ENCODE measurements around the gene EPB41L3. TPM values are rescaled to one million over a fixed set of nuclear protein-coding genes. Genes with fewer than 3 reads are reported as not detected.

The EPB41L3 gene
- total and polyA plus RNA-seq, 10 of the 15 experiments (the other 5 are each of a cell fraction or from before 2014, with no cell fraction given) = 0.11 to 0.69 (median 0.23) TPM; not detected in 6

DNA sequence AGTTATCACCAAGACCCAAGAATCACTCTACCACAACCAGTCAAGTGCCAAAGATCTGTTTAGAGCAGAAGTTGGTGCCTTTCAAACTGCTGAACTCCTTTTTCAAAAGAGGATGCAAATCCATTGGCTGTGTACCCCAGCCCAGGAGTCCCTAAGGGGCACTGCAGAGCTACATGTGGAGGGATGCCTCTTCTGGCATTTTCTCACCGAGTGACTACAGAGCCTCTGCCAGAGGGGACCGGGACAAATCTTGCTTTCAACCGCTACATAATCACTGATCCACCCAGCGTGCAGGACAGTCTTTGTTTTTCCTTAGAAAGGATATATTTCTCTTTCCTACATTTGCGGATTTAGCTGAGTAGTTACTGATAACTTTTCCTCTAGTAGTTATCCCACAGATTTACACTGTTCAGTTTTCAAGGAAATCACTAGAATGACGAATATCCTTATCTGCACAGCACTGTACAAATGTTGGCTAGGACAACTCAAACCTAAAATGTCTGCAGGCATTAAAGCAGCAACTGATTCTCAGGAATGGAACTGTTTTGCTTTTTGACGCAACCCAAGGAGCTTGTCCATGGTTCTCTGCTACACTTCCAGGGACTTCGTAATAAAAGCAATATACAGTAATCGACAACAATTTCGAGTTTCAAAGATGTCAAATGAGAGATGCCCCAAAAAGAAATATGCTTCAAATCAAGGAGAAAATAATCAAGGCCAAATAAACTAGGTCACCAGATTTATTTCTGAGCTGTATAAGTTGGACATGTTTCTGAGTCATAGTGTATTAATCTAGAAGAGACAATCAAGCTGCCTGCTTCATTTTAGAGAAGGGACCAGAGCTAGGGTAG is 24.1 kb downstream of the EPB41L3 start:
- no peak overlapping the region for H3K27ac ChIP-seq (ENCODE audit: control insufficient read depth, insufficient read depth)
- POLR2A ChIA-PET = no interaction called here
- H3K4me3 ChIP-seq = no peak overlapping the region
- BruUV-seq (replicated peaks) = no TSS peak
- CTCF ChIA-PET = no interaction called here
- H3K9me3 ChIP-seq (replicated peaks; ENCODE audit: control insufficient read depth, insufficient read depth, low read length) = no peaks in the 10 kb centered on the region
- in situ Hi-C loops (cut with MboI) = no loop called here
- H4K20me1 ChIP-seq (ENCODE audit: control insufficient read depth, insufficient read depth) = no peaks in the 10 kb centered on the region
- no peaks in the 10 kb centered on the region for H3K36me3 ChIP-seq (ENCODE audit: control insufficient read depth in 2 of 2, insufficient read depth in 2 of 2, low read length in 1 of 2)
- no peak overlapping the region for H3K9ac ChIP-seq (ENCODE audit: control insufficient read depth, insufficient read depth, low read length)
- no peak for ATAC-seq
- no peak for FAIRE-seq
- intact Hi-C loops (cut with micrococcal nuclease; ENCODE audit: unreplicated experiment) = no loop called here
- no peak overlapping the region for H3K4me2 ChIP-seq (ENCODE audit: control insufficient read depth, insufficient read depth)
- H3K4me1 ChIP-seq (ENCODE audit: control insufficient read depth, insufficient read depth, low read length) = no peaks in the 10 kb centered on the region
- H2AFZ ChIP-seq (ENCODE audit: control insufficient read depth, low read depth, low read length) = no peak overlapping the region
- SMC1A ChIA-PET (ENCODE audit: uncharacterized antibody, unreplicated experiment) = interaction anchor here (0.8 to 1.2 kb wide), 2 partner anchors 12 to 30 kb away, joined by 3 to 4 read pairs; no protein-coding TSS in a partner anchor
- 29% methylated on average over 10 of the region's 10 CpGs for WGBS (ENCODE audit: insufficient coverage, insufficient replicate concordance, low lambda C conversion rate, missing lambda C conversion rate)
- H3K79me2 ChIP-seq (ENCODE audit: control insufficient read depth, insufficient read depth, low read length) = no peaks in the 10 kb centered on the region
- RAD21 ChIA-PET (ENCODE audit: unreplicated experiment) = no interaction called here
- H3K27me3 ChIP-seq (replicated peaks in 1 of 2; ENCODE audit: control insufficient read depth in 2 of 2, insufficient read depth in 2 of 2, low read length in 1 of 2) = 0 out of 4 replicates have a peak, but pooled peaks cover 0 to 2% of the 10 kb centered on the region in 2 experiments
- DNase-seq (ENCODE audit: low read depth, low spot score) = no peak
- TF ChIP-seq JUNB (IDR thresholded peaks at IDR 0.05) (no peak), IKZF2 (IDR thresholded peaks at IDR 0.05) (no peak), NBN (IDR thresholded peaks at IDR 0.05) (no peak), NR2C1 (IDR thresholded peaks at IDR 0.05) (no peak), TCF3 (IDR thresholded peaks at IDR 0.05; ENCODE audit: borderline replicate concordance, insufficient read depth, low read depth, low read length) (no peak), IKZF1 (conservative IDR thresholded peaks at IDR 0.05) (no peak), MYB (IDR thresholded peaks at IDR 0.05; ENCODE audit: borderline replicate concordance, low read depth, low read length) (no peak), RB1 (IDR thresholded peaks at IDR 0.05; ENCODE audit: borderline replicate concordance) (no peak), IRF4 (IDR thresholded peaks at IDR 0.05; ENCODE audit: low read depth, low read length) (no peak), BHLHE40 (IDR thresholded peaks at IDR 0.05; ENCODE audit: borderline replicate concordance in 1 of 2, low read depth in 2 of 2, low read length in 1 of 2) (no peak), MTA3 (IDR thresholded peaks at IDR 0.05; ENCODE audit: borderline replicate concordance, low read length) (no peak), ZSCAN29 (IDR thresholded peaks at IDR 0.05) (no peak)
- TF ChIP-seq, protein P1, sequence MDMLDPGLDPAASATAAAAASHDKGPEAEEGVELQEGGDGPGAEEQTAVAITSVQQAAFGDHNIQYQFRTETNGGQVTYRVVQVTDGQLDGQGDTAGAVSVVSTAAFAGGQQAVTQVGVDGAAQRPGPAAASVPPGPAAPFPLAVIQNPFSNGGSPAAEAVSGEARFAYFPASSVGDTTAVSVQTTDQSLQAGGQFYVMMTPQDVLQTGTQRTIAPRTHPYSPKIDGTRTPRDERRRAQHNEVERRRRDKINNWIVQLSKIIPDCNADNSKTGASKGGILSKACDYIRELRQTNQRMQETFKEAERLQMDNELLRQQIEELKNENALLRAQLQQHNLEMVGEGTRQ (IDR thresholded peaks at IDR 0.05; ENCODE audit: borderline replicate concordance, low read depth, low read length) = no peak
- TF ChIP-seq, protein P2, sequence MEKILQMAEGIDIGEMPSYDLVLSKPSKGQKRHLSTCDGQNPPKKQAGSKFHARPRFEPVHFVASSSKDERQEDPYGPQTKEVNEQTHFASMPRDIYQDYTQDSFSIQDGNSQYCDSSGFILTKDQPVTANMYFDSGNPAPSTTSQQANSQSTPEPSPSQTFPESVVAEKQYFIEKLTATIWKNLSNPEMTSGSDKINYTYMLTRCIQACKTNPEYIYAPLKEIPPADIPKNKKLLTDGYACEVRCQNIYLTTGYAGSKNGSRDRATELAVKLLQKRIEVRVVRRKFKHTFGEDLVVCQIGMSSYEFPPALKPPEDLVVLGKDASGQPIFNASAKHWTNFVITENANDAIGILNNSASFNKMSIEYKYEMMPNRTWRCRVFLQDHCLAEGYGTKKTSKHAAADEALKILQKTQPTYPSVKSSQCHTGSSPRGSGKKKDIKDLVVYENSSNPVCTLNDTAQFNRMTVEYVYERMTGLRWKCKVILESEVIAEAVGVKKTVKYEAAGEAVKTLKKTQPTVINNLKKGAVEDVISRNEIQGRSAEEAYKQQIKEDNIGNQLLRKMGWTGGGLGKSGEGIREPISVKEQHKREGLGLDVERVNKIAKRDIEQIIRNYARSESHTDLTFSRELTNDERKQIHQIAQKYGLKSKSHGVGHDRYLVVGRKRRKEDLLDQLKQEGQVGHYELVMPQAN (conservative IDR thresholded peaks at IDR 0.05) = no peak
- TF ChIP-seq, protein P3, sequence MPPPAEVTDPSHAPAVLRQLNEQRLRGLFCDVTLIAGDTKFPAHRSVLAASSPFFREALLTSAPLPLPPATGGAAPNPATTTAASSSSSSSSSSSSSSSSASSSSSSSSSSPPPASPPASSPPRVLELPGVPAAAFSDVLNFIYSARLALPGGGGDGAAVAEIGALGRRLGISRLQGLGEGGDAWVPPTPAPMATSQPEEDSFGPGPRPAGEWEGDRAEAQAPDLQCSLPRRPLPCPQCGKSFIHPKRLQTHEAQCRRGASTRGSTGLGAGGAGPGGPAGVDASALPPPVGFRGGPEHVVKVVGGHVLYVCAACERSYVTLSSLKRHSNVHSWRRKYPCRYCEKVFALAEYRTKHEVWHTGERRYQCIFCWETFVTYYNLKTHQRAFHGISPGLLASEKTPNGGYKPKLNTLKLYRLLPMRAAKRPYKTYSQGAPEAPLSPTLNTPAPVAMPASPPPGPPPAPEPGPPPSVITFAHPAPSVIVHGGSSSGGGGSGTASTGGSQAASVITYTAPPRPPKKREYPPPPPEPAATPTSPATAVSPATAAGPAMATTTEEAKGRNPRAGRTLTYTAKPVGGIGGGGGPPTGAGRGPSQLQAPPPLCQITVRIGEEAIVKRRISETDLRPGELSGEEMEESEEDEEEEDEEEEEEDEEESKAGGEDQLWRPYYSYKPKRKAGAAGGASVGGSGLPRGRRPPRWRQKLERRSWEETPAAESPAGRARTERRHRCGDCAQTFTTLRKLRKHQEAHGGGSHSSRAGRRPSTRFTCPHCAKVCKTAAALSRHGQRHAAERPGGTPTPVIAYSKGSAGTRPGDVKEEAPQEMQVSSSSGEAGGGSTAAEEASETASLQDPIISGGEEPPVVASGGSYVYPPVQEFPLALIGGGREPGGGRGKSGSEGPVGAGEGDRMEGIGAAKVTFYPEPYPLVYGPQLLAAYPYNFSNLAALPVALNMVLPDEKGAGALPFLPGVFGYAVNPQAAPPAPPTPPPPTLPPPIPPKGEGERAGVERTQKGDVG (CRISPR knock-in tag; IDR thresholded peaks at IDR 0.05) = no peak
- TF ChIP-seq, protein P4, sequence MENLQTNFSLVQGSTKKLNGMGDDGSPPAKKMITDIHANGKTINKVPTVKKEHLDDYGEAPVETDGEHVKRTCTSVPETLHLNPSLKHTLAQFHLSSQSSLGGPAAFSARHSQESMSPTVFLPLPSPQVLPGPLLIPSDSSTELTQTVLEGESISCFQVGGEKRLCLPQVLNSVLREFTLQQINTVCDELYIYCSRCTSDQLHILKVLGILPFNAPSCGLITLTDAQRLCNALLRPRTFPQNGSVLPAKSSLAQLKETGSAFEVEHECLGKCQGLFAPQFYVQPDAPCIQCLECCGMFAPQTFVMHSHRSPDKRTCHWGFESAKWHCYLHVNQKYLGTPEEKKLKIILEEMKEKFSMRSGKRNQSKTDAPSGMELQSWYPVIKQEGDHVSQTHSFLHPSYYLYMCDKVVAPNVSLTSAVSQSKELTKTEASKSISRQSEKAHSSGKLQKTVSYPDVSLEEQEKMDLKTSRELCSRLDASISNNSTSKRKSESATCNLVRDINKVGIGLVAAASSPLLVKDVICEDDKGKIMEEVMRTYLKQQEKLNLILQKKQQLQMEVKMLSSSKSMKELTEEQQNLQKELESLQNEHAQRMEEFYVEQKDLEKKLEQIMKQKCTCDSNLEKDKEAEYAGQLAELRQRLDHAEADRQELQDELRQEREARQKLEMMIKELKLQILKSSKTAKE (IDR thresholded peaks at IDR 0.05; ENCODE audit: low read depth, poor library complexity, severe bottlenecking) = no peak

Measured in GM12878 (cell line).